HG02642 (cell line): ENCODE results near the gene DLX6.

Experiments
- ATAC-seq: cut with Tn5 transposase; IDR thresholded peaks from one replicate; pipeline ENCODE4 v1.9.1; 2021; ENCODE audit warnings: mild to moderate bottlenecking; ENCODE audit not compliant: unreplicated experiment, poor library complexity

Gene DLX6

DNA sequence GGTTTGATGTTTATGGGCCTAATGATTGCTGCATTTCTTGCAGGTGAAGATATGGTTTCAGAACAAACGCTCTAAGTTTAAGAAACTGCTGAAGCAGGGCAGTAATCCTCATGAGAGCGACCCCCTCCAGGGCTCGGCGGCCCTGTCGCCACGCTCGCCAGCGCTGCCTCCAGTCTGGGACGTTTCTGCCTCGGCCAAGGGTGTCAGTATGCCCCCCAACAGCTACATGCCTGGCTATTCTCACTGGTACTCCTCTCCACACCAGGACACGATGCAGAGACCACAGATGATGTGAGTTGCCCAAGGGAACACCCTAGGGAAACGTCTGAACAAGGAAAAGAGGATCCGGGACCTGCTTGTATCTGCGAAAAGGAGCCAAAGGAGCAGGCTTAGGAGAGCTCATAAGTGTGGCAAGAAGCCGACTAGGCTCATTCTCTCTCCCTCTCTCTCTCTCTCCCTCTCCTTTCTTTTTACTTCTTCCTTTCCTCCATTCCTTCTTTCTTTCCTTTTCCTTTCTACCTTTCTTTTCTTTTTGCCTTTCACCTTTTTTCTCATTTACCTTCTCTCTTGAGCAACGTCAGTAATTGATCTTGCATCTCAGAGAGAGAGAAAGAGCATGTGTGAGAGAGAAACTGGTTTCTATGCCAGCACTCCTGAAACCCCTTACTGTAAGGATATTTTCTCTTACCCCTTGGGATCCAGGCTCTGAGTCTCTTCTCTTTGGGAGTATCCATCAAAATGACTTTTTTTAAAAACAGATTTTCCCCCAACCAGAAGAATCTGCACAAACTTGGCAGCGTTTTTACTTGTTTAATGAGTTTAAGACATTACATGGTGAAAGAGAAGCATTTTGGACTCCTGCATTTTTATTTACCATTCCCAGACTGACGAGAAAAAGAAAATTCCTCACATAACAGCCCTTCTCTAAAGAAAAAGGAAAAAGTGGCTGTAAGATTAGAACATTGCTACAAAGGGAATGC lies 4.7 kb downstream of the DLX6 start:
- no peak for ATAC-seq

DNA sequence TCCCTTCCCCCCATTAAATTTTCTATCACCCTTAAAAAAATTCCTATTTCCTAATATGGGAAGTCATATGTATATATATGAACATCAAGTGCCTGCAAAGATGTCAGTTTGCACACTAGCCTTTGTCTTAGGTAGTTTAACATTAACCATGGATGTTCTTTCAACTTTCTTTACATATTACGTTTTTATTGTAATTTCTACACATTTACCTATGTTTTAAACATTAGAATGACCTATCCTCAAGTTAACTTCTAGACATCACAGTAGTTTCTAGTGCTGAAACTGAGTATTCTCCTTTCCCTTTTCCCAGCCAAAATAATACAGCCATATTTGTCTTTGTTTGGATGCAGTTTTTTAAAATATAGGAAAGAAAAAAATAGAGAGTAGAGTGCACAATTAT lies 5.8 kb downstream of the DLX6 start:
- ATAC-seq = no peak

DNA sequence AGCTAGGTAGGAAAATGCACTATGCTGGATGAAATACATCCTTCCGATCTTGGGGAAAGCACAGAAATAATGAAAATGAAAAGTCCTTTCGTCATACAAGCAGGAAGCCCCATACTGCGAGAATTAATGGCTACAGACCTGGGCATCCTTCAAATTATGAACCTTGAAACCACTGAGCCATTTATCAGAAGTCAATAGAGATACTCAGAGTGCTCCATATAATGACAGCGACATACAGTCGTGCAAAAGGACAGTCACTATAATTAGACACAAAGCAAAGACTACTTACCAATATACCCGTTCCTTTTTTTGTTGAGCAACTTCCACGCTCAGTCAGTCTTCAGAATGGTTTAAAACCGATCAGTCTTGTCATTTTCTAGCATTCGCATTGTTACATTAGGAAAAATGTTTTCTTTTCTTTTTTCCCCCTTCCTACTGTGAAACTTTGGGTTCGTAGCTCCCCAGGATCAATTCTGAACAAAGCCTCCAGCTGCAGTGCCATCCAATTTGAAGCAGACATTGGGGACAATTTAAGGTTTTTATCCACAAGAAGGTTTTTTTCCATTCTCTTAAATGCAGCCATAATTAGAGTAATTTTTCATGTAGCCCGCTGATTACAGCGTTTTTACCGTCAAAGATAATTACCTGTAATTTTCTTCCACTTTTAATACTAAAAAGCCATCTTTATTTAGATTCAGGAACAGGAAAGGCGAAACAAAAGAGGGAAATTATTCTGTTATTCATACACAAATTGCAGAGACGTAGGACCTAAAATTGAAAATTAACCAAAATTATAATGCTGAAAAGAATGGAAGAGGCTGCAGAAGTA lies 6.4 kb downstream of the DLX6 start:
- ATAC-seq = no peak

DNA sequence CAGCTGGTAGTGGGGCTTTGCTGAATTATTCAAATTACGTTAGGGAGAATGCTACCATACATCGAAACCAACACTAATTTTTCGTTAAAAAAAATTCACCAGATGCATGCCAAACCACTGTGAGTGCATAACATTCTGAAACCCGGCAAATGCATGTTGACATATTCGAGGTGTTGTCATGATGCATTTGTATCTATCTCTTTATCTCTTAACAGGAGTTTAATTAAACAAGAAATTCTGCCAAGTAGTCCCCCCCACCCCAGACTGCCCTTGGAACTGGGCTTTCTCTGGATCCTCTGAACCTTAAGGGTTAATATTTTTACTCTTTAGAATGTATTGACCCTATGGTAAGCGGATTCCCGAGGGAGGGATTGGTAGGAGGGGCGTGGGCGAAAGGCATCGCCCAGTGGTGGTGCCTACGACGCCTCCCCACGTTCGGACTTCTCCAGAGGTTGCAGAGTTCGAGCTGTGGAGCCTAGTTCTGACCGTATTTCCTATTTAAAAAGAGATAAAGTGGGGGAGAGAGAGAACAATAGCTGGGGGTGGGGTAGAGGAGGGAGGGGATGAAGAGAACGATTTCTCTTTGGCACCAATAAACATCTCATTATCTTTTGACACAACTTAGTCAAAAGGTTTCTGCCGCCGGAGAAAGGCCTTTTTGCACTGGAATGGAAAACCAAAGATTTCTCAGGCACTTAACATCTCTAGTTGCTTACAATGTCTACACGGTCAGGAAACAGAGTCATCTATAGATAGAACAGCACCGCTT lies 7.2 kb downstream of the DLX6 start:
- ATAC-seq = no peak

DNA sequence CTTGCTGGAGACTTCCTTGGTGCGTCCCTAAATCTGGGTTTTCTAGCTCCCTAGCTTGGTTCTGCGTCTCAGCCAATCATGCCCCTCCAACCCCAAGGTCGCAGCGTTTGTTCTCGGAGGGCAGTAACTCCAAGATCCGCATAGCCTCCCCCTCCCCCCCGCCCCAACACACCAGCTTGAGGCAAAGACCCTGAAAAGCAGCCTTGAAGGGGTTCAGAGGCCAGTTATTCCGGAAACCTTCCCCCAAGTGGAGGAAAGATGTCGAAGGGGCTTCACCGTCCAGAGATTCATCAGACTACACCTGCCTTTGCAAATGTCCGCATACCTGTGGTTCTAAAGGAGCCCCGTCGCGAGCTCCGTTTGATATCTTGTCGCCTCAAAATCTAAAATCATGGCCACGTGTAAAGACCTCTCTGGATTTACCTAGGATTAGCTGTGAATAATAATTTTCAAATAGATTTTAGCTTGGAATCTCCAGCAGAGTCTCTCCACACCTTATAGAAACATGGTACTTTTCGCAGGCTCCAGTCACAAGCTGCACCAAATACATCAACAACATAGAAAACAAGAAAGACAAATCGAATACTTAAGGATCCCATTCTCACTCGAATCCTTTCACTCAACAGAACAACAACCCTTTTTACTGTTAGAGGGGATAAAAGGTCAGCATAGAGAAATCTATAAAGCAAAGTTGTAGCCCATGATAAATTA lies 7.9 kb downstream of the DLX6 start:
- ATAC-seq = no peak

DNA sequence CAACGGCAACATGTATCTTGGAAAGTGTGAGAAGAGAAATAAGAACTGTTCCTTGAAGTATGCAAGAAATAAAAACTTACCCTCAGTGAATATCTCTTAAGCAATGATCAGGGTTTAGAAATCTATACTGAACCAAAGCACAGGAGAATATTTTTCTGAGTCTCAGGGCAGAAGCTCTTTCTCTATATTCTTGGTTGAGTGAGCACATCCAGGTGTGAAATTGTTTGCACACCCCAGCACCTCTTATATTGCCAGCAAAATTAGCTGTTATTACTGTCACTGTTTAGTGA lies 8.4 kb downstream of the DLX6 start:
- no peak for ATAC-seq

DNA sequence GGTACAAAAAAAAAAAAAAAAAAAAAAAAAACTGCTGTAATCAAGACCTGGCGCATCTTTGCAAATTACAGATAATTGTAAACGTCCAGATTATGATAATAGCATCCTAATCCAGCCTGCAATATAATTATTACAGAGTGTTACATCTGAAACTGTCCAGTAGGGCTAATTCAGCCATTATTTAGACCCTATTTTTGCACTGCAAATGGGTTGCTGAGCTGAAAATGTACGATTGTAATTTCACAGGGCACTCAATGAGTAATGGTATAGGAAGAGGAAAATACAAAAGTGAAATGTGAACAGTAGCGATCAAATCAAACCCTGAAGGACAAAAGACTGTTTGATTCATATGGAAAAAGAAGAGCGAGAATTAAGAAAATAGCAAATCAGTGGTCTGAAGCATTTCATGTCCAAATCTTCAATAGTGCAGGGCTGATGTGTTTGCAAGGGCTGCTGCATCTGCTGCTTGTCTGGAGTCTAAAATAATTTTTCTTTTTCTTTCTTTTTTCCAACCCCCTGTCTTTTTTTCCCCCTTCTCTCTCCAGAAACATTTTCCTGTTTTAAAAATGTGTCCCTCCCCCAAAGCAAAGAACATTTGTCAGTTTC lies 8.9 kb downstream of the DLX6 start:
- ATAC-seq = no peak

DNA sequence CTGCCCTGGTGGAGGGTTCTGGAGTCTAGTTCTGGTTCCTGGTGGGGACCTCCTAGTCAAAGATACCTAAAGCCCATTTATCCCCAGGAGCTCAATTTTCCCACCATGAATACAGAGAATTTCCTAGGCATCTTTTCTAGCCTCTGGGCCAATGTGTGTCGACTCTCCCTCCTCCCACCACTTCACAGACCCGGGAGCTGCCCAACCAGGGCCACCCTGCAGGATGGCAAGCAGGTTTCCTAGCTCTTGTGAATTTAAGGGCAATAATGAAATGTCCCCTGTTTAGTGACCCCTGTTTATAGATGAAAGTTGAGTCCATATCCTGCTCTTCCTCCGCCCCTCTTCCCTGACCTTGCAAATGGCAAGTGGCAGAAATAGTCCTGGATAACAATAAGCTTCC lies 9.9 kb downstream of the DLX6 start:
- no peak for ATAC-seq

DNA sequence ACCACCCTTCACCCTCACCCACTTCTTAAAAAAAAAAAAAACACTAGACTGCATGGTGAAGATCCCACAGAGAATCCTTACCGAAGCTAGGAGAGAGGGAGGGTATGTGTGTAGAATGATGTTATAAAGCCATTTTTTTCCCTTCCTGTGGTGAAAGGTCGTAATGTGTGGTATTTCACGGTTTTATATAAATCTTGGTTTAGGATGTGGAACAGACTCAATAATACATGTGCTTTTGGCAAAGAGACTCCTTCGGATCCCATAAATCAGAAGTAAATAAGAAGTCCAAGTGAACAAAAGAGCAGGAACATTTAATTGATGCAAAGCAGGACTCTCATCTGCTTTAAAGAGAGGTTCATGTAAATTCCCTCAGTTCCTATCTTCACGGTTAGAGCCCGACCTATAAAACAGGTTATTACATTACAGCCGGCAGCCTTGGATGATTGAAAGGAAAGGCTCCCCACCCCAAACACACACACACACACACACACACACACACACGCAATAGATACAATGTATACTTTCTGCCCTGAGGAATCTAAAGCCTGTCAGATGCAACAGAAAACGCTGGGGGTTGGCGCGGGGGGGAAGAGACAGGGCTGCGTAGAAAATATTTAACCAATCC lies 10.5 kb downstream of the DLX6 start:
- ATAC-seq = no peak

DNA sequence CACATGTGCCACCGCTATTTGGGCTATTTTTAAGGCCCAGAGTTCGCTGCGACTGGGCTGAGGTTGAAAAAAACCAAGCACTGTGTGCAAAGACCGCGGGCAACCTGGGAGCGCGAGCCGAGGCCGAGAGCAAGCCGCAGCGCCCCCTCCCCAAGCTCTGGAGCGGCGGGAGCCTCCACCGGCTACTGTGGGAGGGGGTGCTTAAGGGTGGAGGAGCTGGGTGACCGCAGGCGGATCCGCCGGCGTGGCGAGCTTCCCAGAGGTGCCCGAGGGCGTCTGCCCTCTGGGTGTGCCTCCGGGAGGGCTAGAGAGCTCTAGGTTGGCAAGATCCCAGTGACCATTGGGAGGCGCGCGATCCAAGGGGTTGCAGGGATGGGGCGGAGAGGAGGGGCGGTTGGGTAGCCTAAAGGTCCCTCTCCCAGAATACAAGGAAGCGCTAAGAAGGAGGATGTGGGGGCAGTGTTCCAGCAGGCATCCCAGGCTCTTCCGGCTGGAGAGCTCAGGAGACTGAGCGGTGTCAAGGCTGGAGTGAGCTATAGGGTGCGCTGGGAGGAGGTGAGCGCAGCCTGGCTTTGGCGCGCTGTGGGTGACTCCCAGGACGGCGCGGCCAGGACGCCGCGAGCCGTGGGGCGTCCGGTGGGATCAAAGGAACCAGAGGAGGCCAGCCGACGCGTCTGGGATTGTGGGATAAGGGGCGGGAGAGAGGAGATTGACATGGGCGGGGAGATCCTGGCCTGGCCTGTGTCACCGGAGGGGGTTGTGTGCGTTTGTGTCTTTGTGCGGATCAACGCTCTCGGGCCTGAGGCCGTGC lies 11.2 kb downstream of the DLX6 start:
- ATAC-seq = no peak

DNA sequence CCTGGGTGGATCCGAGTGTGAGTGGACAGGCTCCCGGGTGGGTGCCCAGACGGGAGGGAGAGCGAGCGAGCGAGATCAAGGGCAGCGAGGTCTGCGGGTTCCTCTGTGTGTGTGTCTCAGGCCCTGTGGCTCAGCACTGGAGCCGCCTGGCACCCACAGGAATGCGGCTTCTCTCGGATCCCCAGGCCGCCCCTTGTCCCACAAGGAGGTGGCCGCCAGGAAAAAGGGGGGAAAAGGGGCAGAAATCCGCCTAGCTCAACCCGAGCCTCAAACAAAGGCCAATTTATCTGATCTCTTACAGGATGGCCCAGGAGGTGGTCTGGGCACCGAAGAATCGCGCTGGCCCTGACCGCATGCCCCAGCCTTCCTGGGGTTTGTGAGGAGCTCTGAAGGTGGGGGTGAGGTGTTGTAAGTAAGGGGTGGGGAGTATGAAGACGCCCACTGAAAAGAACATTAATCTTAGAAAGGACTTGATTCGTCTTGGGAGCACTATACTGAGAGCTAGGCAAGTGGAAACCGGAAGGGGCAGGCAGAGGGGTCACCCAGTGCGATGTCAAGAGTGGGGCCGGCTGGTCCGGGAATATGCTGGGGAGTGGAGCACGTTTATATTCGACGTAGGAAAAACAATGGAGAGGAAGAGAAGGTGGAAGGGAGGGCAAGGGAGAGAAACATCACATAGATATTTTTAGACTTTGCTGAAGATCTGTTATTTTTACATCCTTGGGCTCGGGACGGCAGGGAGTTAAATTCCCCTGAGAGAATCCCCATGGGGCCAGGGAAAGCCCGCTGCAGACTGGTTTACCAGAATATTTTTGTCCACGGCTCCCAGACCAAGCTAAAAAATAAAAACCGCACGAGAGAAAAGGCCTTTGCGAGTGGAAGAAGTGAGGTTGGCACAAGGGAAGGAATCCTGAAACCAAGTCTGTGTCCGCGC lies 12.1 kb downstream of the DLX6 start:
- no peak for ATAC-seq

DNA sequence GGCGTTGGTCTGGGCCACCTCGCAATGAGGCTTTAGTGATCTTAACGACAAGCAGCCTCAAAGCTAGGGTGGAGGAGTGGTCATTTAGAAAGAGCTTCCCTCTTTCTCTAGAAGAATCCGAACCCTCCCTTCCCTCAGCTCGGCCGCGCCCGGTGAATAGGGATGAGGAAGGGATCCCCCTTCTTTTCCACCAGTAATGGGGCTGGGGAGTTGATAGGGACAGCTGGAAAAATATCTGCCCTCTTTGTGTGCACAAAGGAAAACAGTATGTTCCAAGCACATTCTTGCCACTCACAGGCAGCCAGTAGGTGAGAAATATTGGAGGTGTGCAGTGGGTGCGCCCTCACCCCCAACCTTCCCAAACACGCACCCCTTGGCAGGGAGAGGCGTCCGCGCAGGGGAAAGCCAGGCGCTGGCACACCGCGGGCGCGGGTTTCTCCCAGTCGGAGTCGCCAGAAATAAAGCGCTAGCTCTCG lies 12.8 kb downstream of the DLX6 start:
- no peak for ATAC-seq

DNA sequence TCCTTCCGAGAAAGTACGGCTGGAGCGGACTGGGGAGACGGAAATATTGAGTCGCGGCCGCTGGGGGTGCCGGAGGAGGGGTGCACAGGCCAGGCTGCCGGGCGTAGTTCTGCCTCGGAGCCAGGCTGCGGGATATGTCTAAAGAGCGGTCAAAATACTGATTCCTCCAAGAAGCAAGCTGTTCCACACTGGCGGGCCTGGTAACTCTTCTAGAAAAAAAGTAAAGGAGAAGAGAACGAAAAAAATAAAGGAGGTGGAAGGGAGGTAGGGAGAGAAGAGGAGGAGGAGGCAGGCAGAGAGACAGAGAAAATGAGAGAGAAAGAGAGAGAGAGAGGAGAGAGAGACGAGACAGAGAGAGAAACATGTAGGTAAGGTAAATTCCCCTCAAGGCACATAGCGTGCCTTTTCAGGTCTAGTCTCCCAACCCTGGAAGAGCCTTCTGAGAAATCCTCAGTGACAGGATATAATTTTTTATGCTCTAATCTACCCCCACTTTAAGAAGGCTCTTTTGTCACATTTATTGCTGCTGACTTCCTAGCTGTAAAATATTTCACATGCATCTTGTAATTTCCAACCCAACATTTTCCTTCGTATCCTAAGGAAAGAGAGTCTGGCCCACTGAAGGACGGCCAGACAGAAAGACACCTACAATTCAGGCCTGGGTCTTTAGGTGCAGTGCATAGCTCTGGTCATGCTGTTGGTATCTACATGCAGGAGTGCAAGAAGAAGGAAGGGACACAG lies 13.6 kb downstream of the DLX6 start:
- no peak for ATAC-seq

DNA sequence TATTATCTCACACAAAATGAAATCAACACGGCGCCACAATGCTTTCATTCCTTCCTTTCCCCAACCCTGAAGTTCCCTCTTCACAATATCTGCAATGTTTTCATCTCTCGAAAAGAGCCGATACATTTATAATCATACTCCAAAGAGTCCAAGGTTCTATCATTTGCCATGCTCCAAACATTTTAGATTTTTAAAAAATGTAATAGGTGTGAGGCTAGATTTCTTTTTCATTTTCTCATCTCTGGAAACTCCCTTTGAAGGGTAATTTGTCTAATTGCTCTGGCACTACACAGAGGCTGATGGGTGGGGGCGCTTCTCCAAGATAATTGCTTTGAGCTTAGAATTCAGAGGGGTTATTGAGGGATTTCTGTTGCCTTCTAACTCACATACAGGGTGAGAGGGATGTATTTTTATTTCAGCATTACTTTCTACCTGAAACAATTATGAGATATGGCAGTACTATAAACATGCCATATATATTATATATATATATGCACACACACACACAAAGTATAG lies 14.4 kb downstream of the DLX6 start:
- ATAC-seq = no peak

DNA sequence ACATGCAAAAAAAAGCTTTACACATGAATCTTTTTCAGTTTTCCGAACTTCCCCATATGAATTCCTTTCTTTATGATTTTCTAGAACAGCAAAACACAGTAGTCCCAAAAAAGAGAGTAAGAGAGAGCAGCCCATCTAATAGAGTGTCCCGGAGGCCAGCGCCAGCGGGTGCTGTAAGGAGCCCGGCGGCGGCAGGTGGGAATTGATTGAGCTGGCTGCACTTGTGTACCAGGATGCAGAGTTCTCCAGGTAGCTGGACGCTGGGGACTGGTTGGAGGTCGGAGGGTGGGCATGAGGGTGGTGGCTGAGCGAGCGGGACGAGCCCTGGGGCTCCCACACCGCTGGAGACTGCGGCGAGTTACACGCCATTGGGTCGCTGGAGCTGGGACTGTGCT lies 15.2 kb downstream of the DLX6 start:
- ATAC-seq = no peak

DNA sequence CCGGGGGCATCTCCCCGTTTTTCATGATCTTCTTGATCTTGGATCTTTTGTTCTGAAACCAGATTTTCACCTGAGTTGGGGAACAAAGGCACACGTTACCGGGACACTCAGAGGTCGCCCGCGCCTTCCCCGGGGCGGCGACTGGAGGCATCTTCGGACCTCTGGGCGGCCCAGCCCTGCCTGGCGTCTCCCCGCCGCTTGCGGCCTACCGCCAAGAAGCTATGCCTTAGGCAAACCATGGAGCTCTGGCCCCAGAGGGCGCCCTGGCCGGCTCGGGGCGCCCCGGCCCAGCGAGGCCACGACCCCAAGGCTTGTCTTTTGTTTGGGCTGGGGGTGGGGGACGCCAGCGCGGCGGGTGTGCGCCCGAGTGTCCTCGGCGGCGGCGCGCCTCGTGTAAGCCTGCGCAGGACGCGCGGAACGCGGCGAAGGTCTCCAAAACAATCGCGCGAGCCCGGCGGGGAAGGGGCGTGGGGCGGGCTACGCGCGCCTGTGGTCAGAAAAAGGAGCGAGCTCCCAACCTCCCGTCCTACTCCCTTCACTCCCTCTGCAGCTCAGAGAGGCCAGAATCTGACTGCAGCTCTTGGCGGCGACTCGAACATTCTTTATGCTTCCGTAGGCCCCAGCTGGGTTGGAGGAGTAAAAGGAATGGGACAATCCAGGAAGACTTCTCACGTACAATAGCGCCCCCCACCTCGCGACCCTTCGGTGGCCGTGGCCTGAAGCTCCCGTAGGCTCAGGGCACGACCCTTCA lies 15.8 kb downstream of the DLX6 start:
- no peak for ATAC-seq
